Measurements from ENCODE around the gene RAB20.

GRCh38 chr13:110531671-110532083 lies 29.8 kb downstream of the RAB20 start:
- TF ChIP-seq ZBTB7A (IDR thresholded peaks at IDR 0.05; ENCODE audit: low read depth) = no peak
- TF ChIP-seq REST (IDR thresholded peaks at IDR 0.05; ENCODE audit: low read depth) = no peak
- TF ChIP-seq, protein P1, sequence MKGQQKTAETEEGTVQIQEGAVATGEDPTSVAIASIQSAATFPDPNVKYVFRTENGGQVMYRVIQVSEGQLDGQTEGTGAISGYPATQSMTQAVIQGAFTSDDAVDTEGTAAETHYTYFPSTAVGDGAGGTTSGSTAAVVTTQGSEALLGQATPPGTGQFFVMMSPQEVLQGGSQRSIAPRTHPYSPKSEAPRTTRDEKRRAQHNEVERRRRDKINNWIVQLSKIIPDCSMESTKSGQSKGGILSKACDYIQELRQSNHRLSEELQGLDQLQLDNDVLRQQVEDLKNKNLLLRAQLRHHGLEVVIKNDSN (IDR thresholded peaks at IDR 0.05) = no peak
- TF ChIP-seq, protein P2, sequence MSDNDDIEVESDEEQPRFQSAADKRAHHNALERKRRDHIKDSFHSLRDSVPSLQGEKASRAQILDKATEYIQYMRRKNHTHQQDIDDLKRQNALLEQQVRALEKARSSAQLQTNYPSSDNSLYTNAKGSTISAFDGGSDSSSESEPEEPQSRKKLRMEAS (IDR thresholded peaks at IDR 0.05) = no peak
- TF ChIP-seq YY1 (IDR thresholded peaks at IDR 0.05; ENCODE audit: low read depth) = no peak

Measured in Ishikawa (cell line).